ENCODE results near the gene C1D. TPM values are rescaled to one million over a fixed set of nuclear protein-coding genes. Genes with fewer than 3 reads are reported as not detected.

Gene C1D
- polyA plus RNA-seq, 1 donor from 2014 or later = 53.0 TPM

- Histone ChIP-seq H3K36me3 (ENCODE audit: insufficient read depth, low read length) (no peaks in the 10 kb centered on the region), H3K9me2 (ENCODE audit: insufficient read depth, low read length) (no peaks in the 10 kb centered on the region), H3F3A (ENCODE audit: insufficient read depth, low read length, poor library complexity, severe bottlenecking) (no peaks in the 10 kb centered on the region), H3K9ac (ENCODE audit: low read length) (no peak overlapping the region), H3K4me3 (ENCODE audit: low read length) (no peak overlapping the region), H3K27ac (ENCODE audit: low read length) (no peak overlapping the region), H3K4me2 (ENCODE audit: low read length) (no peak overlapping the region), H3K27me3 (ENCODE audit: insufficient read depth, low read depth, low read length) (no peaks in the 10 kb centered on the region), H4K20me1 (ENCODE audit: insufficient read depth) (no peaks in the 10 kb centered on the region), H2AFZ (ENCODE audit: low read depth, low read length) (no peak overlapping the region), H3K79me2 (replicated peaks; ENCODE audit: insufficient read depth, low read length) (no peaks in the 10 kb centered on the region), H3K9me3 (ENCODE audit: low read length) (no peaks in the 10 kb centered on the region)
- no peak for TF ChIP-seq EZH2 (IDR thresholded peaks at IDR 0.05; ENCODE audit: borderline replicate concordance, insufficient read depth, low read length, poor library complexity, severe bottlenecking)
- TF ChIP-seq SMC3 (conservative IDR thresholded peaks at IDR 0.05; ENCODE audit: poor library complexity) = no peak
- TF ChIP-seq EP300 (conservative IDR thresholded peaks at IDR 0.05; ENCODE audit: poor library complexity, severe bottlenecking) = no peak
- TF ChIP-seq POLR2AphosphoS5 (IDR thresholded peaks at IDR 0.05) = no peak
- TF ChIP-seq REST (IDR thresholded peaks at IDR 0.05; ENCODE audit: borderline replicate concordance) = no peak
- TF ChIP-seq TAF1 (IDR thresholded peaks at IDR 0.05; ENCODE audit: low read depth) = no peak
- no peak for TF ChIP-seq RAD21 (conservative IDR thresholded peaks at IDR 0.05)
- TF ChIP-seq CTCF (IDR thresholded peaks at IDR 0.05; ENCODE audit: poor library complexity, severe bottlenecking) = no peak
- no peak for TF ChIP-seq MXI1 (conservative IDR thresholded peaks at IDR 0.05; ENCODE audit: poor library complexity, severe bottlenecking)
Measured at GRCh38 chr2:68104111-68104835, 41.5 kb upstream of the C1D start.

- H3K27ac ChIP-seq (ENCODE audit: low read length) = no peak overlapping the region
- no peaks in the 10 kb centered on the region for H3F3A ChIP-seq (ENCODE audit: insufficient read depth, low read length, poor library complexity, severe bottlenecking)
- H3K9me2 ChIP-seq (ENCODE audit: insufficient read depth, low read length) = no peaks in the 10 kb centered on the region
- no peaks in the 10 kb centered on the region for H4K20me1 ChIP-seq (ENCODE audit: insufficient read depth)
- H3K9ac ChIP-seq (ENCODE audit: low read length) = no peak overlapping the region
- H3K79me2 ChIP-seq (replicated peaks; ENCODE audit: insufficient read depth, low read length) = no peaks in the 10 kb centered on the region
- no peaks in the 10 kb centered on the region for H3K27me3 ChIP-seq (ENCODE audit: insufficient read depth, low read depth, low read length)
- H3K4me3 ChIP-seq (ENCODE audit: low read length) = no peak overlapping the region
- TF ChIP-seq POLR2AphosphoS5 (IDR thresholded peaks at IDR 0.05) (no peak), EP300 (conservative IDR thresholded peaks at IDR 0.05; ENCODE audit: poor library complexity, severe bottlenecking) (no peak), EZH2 (IDR thresholded peaks at IDR 0.05; ENCODE audit: borderline replicate concordance, insufficient read depth, low read length, poor library complexity, severe bottlenecking) (no peak), SMC3 (conservative IDR thresholded peaks at IDR 0.05; ENCODE audit: poor library complexity) (no peak), RAD21 (conservative IDR thresholded peaks at IDR 0.05) (no peak), CTCF (IDR thresholded peaks at IDR 0.05; ENCODE audit: poor library complexity, severe bottlenecking) (no peak), REST (IDR thresholded peaks at IDR 0.05; ENCODE audit: borderline replicate concordance) (no peak), TAF1 (IDR thresholded peaks at IDR 0.05; ENCODE audit: low read depth) (no peak), MXI1 (conservative IDR thresholded peaks at IDR 0.05; ENCODE audit: poor library complexity, severe bottlenecking) (no peak)
- no peak overlapping the region for H3K4me2 ChIP-seq (ENCODE audit: low read length)
- no peaks in the 10 kb centered on the region for H3K9me3 ChIP-seq (ENCODE audit: low read length)
- H2AFZ ChIP-seq (ENCODE audit: low read depth, low read length) = no peak overlapping the region
- H3K36me3 ChIP-seq (ENCODE audit: insufficient read depth, low read length) = no peaks in the 10 kb centered on the region
Measured at GRCh38 chr2:68103709-68104055, 40.9 kb upstream of the C1D start.

All from neural cell (in vitro differentiated cells).